ENCODE measurements around the gene PCDHB3.
"Not testable (repeated sequence)": the region's sequence is repeated elsewhere in the genome, so short reads cannot be mapped to it uniquely, and the experiment has no call there.

PCDHB3 gene

DNA sequence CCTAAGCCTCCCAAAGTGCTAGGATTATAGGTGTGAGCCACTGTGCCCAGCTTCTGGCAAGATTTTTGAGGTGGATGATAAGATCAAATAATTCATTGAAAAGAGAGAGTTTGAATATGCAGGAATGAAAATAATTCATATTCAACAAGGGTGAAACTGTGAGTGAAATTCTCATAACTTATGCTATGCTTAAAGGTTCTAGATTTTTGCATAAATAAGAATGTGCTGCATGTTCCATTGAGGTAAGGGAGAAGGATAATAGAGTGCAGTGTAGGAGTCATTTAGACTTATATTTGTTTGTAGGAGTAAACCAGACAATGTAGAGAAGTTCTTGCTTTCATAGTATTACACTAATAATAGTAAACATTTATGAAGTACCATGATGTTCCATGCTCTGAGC lies 18.0 kb upstream of the PCDHB3 start:
- no peaks in the 10 kb centered on the region for H3K9me3 ChIP-seq (ENCODE audit: control insufficient read depth, low read length)
- H3K4me2 ChIP-seq (ENCODE audit: low read length), result no peak overlapping the region
- H3K27ac ChIP-seq, result no peak overlapping the region
- peaks cover 4% of the 10 kb centered on the region for H3K36me3 ChIP-seq (ENCODE audit: control insufficient read depth, insufficient read depth, low read length)
- H3K4me3 ChIP-seq (ENCODE audit: low read depth, low read length), result no peak overlapping the region
- peaks cover 4% of the 10 kb centered on the region for H3K27me3 ChIP-seq (ENCODE audit: control insufficient read depth, insufficient read depth, low read length)
- H3K9ac ChIP-seq, result no peak overlapping the region
- H2AFZ ChIP-seq, result no peak overlapping the region
- TF ChIP-seq, protein P1, sequence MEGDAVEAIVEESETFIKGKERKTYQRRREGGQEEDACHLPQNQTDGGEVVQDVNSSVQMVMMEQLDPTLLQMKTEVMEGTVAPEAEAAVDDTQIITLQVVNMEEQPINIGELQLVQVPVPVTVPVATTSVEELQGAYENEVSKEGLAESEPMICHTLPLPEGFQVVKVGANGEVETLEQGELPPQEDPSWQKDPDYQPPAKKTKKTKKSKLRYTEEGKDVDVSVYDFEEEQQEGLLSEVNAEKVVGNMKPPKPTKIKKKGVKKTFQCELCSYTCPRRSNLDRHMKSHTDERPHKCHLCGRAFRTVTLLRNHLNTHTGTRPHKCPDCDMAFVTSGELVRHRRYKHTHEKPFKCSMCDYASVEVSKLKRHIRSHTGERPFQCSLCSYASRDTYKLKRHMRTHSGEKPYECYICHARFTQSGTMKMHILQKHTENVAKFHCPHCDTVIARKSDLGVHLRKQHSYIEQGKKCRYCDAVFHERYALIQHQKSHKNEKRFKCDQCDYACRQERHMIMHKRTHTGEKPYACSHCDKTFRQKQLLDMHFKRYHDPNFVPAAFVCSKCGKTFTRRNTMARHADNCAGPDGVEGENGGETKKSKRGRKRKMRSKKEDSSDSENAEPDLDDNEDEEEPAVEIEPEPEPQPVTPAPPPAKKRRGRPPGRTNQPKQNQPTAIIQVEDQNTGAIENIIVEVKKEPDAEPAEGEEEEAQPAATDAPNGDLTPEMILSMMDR (IDR thresholded peaks at IDR 0.05), result no peak
- H3K4me1 ChIP-seq, result no peaks in the 10 kb centered on the region
- H3K79me2 ChIP-seq, result no peaks in the 10 kb centered on the region

DNA sequence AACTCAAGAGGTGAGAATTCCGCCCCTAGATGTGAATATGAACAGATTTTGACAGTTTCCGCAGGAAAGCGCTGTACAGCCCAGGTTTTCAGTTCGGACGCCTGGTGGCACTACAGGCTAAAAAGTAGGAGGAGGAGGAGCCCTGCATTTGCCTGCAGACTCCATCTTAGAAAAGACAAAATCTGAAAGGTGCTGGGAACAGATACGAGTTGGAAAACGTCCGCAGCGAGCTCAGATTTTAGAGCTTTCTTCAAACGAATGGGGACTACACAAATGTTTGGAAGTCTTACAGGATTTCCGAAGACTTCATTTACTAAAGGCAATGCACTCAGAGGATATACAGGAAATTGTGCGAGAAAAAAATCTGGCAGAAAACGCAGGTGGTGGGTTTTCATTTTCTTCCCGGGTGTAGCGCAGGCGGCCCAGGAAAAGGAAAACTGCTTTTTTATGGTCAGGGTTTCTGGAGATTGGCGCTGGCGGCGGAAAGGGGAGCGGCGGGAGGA lies 15.7 kb upstream of the PCDHB3 start:
- no peaks in the 10 kb centered on the region for H3K27me3 ChIP-seq (ENCODE audit: control insufficient read depth, insufficient read depth, low read length)
- TF ChIP-seq, protein P1 (IDR thresholded peaks at IDR 0.05), result peak; percentile 67
- peak overlapping the region; percentile 62 for H3K27ac ChIP-seq
- no peaks in the 10 kb centered on the region for H3K79me2 ChIP-seq
- peak overlapping the region; percentile 88 for H3K4me2 ChIP-seq (ENCODE audit: low read length)
- no peaks in the 10 kb centered on the region for H3K9me3 ChIP-seq (ENCODE audit: control insufficient read depth, low read length)
- peaks cover 4% of the 10 kb centered on the region for H3K36me3 ChIP-seq (ENCODE audit: control insufficient read depth, insufficient read depth, low read length)
- H3K9ac ChIP-seq, result no peak overlapping the region
- peak overlapping the region; percentile 91 for H3K4me3 ChIP-seq (ENCODE audit: low read depth, low read length)
- peak overlapping the region; percentile 81 for H2AFZ ChIP-seq
- no peaks in the 10 kb centered on the region for H3K4me1 ChIP-seq

GRCh38 chr5:141094481-141095262 lies 5.6 kb upstream of the PCDHB3 start, which contains the start of gene PCDHB2:
PCDHB2 (plus strand) TSS chr5:141094615; CDS start chr5:141094791, 176 bp downstream.
- Histone ChIP-seq H3K27ac (no peak within 1 kb of the TSS), H3K9ac (no peak within 1 kb of the TSS), H3K27me3 (ENCODE audit: control insufficient read depth, insufficient read depth, low read length) (peaks cover 3% of the 10 kb centered on the region), H3K4me1 (no peaks in the 10 kb centered on the region), H2AFZ (no peak within 1 kb of the TSS), H3K4me2 (ENCODE audit: low read length) (no peak within 1 kb of the TSS), H3K9me3 (ENCODE audit: control insufficient read depth, low read length) (no peaks in the 10 kb centered on the region), H3K36me3 (ENCODE audit: control insufficient read depth, insufficient read depth, low read length) (no peaks in the 10 kb centered on the region), H3K79me2 (no peaks in the 10 kb centered on the region), H3K4me3 (ENCODE audit: low read depth, low read length) (no peak within 1 kb of the TSS)
- TF ChIP-seq, protein P1 (IDR thresholded peaks at IDR 0.05), result no peak

DNA sequence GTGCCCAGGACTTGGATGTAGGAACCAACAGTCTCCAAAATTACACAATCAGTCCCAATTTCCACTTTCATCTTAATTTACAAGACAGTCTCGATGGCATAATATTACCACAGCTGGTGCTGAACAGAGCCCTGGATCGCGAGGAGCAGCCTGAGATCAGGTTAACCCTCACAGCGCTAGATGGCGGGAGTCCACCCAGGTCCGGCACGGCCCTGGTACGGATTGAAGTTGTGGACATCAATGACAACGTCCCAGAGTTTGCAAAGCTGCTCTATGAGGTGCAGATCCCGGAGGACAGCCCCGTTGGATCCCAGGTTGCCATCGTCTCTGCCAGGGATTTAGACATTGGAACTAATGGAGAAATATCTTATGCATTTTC lies 5.0 kb upstream of the PCDHB3 start:
- H3K4me1 ChIP-seq, result no peaks in the 10 kb centered on the region
- TF ChIP-seq, protein P1 (IDR thresholded peaks at IDR 0.05), result no peak
- H2AFZ ChIP-seq, result no peak overlapping the region
- no peak overlapping the region for H3K4me2 ChIP-seq (ENCODE audit: low read length)
- H3K9ac ChIP-seq, result no peak overlapping the region
- H3K9me3 ChIP-seq (ENCODE audit: control insufficient read depth, low read length), result no peaks in the 10 kb centered on the region
- H3K36me3 ChIP-seq (ENCODE audit: control insufficient read depth, insufficient read depth, low read length), result no peaks in the 10 kb centered on the region
- peaks cover 3% of the 10 kb centered on the region for H3K27me3 ChIP-seq (ENCODE audit: control insufficient read depth, insufficient read depth, low read length)
- no peak overlapping the region for H3K27ac ChIP-seq
- no peaks in the 10 kb centered on the region for H3K79me2 ChIP-seq
- H3K4me3 ChIP-seq (ENCODE audit: low read depth, low read length), result no peak overlapping the region

GRCh38 chr5:141096181-141096580 lies 4.1 kb upstream of the PCDHB3 start:
- not testable (repeated sequence) for H3K36me3 ChIP-seq (ENCODE audit: control insufficient read depth, insufficient read depth, low read length); H3K9me3 ChIP-seq (ENCODE audit: control insufficient read depth, low read length); H2AFZ ChIP-seq; H3K9ac ChIP-seq; H3K27me3 ChIP-seq (ENCODE audit: control insufficient read depth, insufficient read depth, low read length); H3K79me2 ChIP-seq; H3K27ac ChIP-seq; H3K4me2 ChIP-seq (ENCODE audit: low read length); H3K4me3 ChIP-seq (ENCODE audit: low read depth, low read length); H3K4me1 ChIP-seq

DNA sequence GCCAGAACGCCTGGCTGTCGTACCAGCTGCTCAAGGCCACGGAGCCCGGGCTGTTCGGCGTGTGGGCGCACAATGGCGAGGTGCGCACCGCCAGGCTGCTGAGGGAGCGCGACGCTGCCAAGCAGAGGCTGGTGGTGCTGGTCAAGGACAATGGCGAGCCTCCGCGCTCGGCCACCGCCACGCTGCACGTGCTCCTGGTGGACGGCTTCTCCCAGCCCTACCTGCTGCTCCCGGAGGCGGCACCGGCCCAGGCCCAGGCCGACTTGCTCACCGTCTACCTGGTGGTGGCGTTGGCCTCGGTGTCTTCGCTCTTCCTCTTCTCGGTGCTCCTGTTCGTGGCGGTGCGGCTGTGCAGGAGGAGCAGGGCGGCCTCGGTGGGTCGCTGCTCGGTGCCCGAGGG lies 3.7 kb upstream of the PCDHB3 start:
- not testable (repeated sequence) for H3K4me2 ChIP-seq (ENCODE audit: low read length); H3K4me3 ChIP-seq (ENCODE audit: low read depth, low read length); H3K36me3 ChIP-seq (ENCODE audit: control insufficient read depth, insufficient read depth, low read length); H2AFZ ChIP-seq; H3K9me3 ChIP-seq (ENCODE audit: control insufficient read depth, low read length); H3K4me1 ChIP-seq; H3K9ac ChIP-seq; H3K79me2 ChIP-seq; H3K27me3 ChIP-seq (ENCODE audit: control insufficient read depth, insufficient read depth, low read length); H3K27ac ChIP-seq
